Kidney (tissue), 14 donors: ENCODE results near the gene TMEM233. TPM values are rescaled to one million over a fixed set of nuclear protein-coding genes. Genes with fewer than 3 reads are reported as not detected.

Experiments
- DNase-seq, 5 donors: peaks; one replicate each; pipeline ENCODE4 v3.0.0-alpha.2; 2013 to 2020
- FAIRE-seq: peaks from 2 replicates; lab custom pipeline; 2012; peaks lifted over from hg19 to GRCh38; lab: Jason Lieb, UNC
- H3K27ac ChIP-seq, 2 donors: one replicate each; pipeline ENCODE4 v1.7.0; 2013; ENCODE audit warnings: low read depth in 2 of 2, low read length in 2 of 2, inconsistent platforms in 1 of 2
- H3K27me3 ChIP-seq: one replicate; pipeline ENCODE4 v1.7.1; 2013; ENCODE audit warnings: low read length, inconsistent platforms; ENCODE audit not compliant: control insufficient read depth, insufficient read depth
- H3K36me3 ChIP-seq, 3 donors: one replicate each; pipeline versions ENCODE4 v1.7.0 to v1.7.1; 2013; ENCODE audit warnings: low read length in 3 of 3, control low read depth in 1 of 3, inconsistent platforms in 1 of 3; ENCODE audit not compliant: insufficient read depth in 3 of 3, control insufficient read depth in 2 of 3
- H3K4me1 ChIP-seq, 3 donors: one replicate each; pipeline versions ENCODE4 v1.7.0 to v1.7.1; 2013; ENCODE audit warnings: low read length in 3 of 3, inconsistent platforms in 1 of 3, low read depth in 1 of 3; ENCODE audit not compliant: control insufficient read depth in 2 of 3, insufficient read depth in 2 of 3
- H3K4me3 ChIP-seq, 3 donors: one replicate each; pipeline versions ENCODE4 v1.7.0 to v1.8.1; 2013; ENCODE audit warnings: low read length in 3 of 3, control low read depth in 1 of 3, inconsistent platforms in 1 of 3
- H3K9ac ChIP-seq, 3 donors: one replicate each; pipeline versions ENCODE4 v1.7.0 to v1.7.1; 2013; ENCODE audit warnings: low read length in 3 of 3, control low read depth in 1 of 3, inconsistent platforms in 1 of 3
- H3K9me3 ChIP-seq, 3 donors: one replicate each; pipeline versions ENCODE4 v1.7.0 to v1.7.1; 2013; ENCODE audit warnings: low read length in 3 of 3, control low read depth in 1 of 3, inconsistent platforms in 1 of 3; ENCODE audit not compliant: control insufficient read depth in 2 of 3, insufficient read depth in 1 of 3
- CTCF ChIP-seq: IDR thresholded peaks from 3 replicates; pipeline ENCODE4 v1.5.1; 2012; ENCODE audit warnings: mild to moderate bottlenecking, moderate library complexity, borderline replicate concordance; ENCODE audit not compliant: insufficient read depth; ENCODE audit errors: extremely low read depth
- intact Hi-C: fragments of 100-400 bp; cut with DNase I; formaldehyde crosslinking; loops from one replicate; pipeline ENCODE4 v1.11.1; 2022
- polyA plus RNA-seq: library from polyadenylated mRNA; stranded (reverse); fragments of 350-450 nt; fragmentation: Illumina TruSeq; extraction: RNeasy Lipid Tissue Mini Kit (QIAGEN cat#74804); gene quantifications from one replicate; pipeline ENCODE4 v1.2.3, GENCODE V29; 2014; ENCODE audit warnings: low read depth, low replicate concordance; ENCODE audit not compliant: insufficient read depth
- total RNA-seq: library from RNA; stranded (reverse); fragmentation: NEBNext Ultra II Directional; extraction: Animal tissue kit (Norgen Biotek cat#: 25700); gene quantifications from one replicate; pipeline ENCODE4 v1.2.1, GENCODE V29; 2021
- donor health status: control.
- donor health status: control.
- donor health status: control.
- donor health status: control.
- donor health status: control.
- donor health status: DM: yes; HTN: yes; CAD: no.
- donor health status: Normal renal cell carcinoma (clear cell type).

Gene TMEM233
- total and polyA plus RNA-seq, 2 donors from 2014 or later: 1.2 to 1.4 TPM

GRCh38 chr12:119676022-119676421 lies 82.4 kb downstream of the TMEM233 start:
- DNase-seq (no peak), FAIRE-seq (no peak)
- TF ChIP-seq CTCF: no peak
- H3K9ac ChIP-seq: no peak overlapping the region
- no peak overlapping the region for H3K4me3 ChIP-seq
- peaks cover 28 to 94% (median 75%) of the 10 kb centered on the region in 3 donors for H3K36me3 ChIP-seq
- H3K4me1 ChIP-seq: peaks cover 1 to 65% (median 36%) of the 10 kb centered on the region in 3 donors
- no peaks in the 10 kb centered on the region for H3K9me3 ChIP-seq
- intact Hi-C loops: no loop called here
- H3K27ac ChIP-seq: peak overlapping the region in 1 of 2 donors; percentile 81
- H3K27me3 ChIP-seq: no peaks in the 10 kb centered on the region

DNA sequence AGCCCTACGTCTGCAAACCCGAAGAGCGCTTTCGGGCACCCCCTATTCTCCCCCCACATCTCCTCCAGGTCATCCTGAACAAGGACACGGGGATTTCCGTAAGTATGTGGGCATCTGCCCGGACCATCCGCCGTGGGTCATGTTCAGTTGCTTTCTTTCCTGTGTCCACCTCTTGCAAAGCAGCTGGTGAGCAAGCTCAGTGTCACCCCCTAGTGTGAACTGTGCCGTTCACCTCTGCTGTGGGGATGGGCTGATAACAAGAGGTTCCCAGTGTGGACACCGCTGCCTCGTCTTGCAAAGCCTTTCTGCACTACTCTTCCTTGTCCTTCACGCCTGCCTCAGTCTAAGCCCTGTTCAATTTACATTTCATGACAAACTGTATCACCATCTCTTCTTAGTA lies 83.0 kb downstream of the TMEM233 start:
- Histone ChIP-seq H3K9me3 (no peaks in the 10 kb centered on the region), H3K36me3 (peaks cover 28 to 89% (median 74%) of the 10 kb centered on the region in 3 donors), H3K27me3 (no peaks in the 10 kb centered on the region), H3K4me1 (peaks cover 4 to 65% (median 42%) of the 10 kb centered on the region in 3 donors), H3K9ac (no peak overlapping the region), H3K27ac (peak overlapping the region; percentile 17 to 81), H3K4me3 (no peak overlapping the region)
- intact Hi-C loops: no loop called here
- FAIRE-seq: no peak
- no peak for DNase-seq
- no peak for TF ChIP-seq CTCF

- Histone ChIP-seq H3K4me3 (no peak overlapping the region), H3K4me1 (peaks cover 11 to 66% (median 52%) of the 10 kb centered on the region in 3 donors), H3K9me3 (no peaks in the 10 kb centered on the region), H3K9ac (peak overlapping the region in 1 of 3 donors; percentile 1), H3K36me3 (peaks cover 24 to 70% (median 66%) of the 10 kb centered on the region in 3 donors), H3K27ac (peak overlapping the region; percentile 15 to 97), H3K27me3 (no peaks in the 10 kb centered on the region)
- FAIRE-seq (no peak), DNase-seq (no peak)
- no peak for TF ChIP-seq CTCF
- intact Hi-C loops: no loop called here
Observed at GRCh38 chr12:119678459-119678858, 84.9 kb downstream of the TMEM233 start.

DNA sequence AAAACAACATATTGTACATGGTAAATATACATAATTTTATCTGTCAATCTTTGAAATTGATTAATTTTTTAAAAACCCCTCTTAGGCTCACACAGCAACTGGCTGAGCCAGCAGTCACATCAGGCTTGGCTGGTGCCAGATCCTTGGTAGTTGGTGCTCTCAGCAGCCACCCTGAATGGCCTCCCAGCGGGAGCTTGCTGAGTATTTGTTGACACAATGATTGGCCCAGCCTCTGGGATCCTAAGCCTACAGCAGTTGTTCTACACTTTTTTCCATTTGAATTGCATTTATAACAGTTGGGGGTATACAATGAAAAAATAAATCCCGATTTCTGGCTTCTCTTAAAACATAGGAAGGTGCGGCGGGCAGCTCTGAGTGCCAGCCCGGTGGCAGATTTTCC lies 85.5 kb downstream of the TMEM233 start:
- Histone ChIP-seq H3K9ac (peak overlapping the region in 1 of 3 donors; percentile 72), H3K4me1 (peaks cover 12 to 71% (median 55%) of the 10 kb centered on the region in 3 donors), H3K27ac (peak overlapping the region; percentile 97), H3K27me3 (no peaks in the 10 kb centered on the region), H3K4me3 (no peak overlapping the region), H3K36me3 (peaks cover 23 to 64% (median 60%) of the 10 kb centered on the region in 3 donors), H3K9me3 (no peaks in the 10 kb centered on the region)
- intact Hi-C loops: no loop called here
- no peak for TF ChIP-seq CTCF
- FAIRE-seq (no peak), DNase-seq (no peak)
